HK-2 (cell line): ENCODE measurements around the gene SPACA4.

Experiments
- DNase-seq: peaks from one replicate; pipeline ENCODE4 v3.0.0-alpha.2; 2018; ENCODE audit not compliant: unreplicated experiment

SPACA4 gene

DNA sequence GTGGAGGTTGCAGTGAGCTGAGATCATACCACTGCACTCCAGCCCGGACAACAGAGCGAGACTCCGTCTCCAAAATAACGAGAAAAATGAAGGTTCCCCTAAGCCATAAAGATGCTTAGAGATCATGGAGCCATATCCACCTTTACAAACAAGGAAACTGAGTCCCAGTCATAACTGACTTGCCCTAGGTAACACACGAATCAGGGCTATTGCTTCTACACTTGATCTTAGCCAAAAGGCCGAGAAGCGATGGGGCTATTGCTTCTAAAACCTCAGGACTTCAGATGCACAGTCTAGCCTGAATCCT is 27.4 kb downstream of the SPACA4 start:
- no peak for DNase-seq

GRCh38 chr19:48634424-48635262 is 28.1 kb downstream of the SPACA4 start:
- DNase-seq = peak; percentile 94

DNA sequence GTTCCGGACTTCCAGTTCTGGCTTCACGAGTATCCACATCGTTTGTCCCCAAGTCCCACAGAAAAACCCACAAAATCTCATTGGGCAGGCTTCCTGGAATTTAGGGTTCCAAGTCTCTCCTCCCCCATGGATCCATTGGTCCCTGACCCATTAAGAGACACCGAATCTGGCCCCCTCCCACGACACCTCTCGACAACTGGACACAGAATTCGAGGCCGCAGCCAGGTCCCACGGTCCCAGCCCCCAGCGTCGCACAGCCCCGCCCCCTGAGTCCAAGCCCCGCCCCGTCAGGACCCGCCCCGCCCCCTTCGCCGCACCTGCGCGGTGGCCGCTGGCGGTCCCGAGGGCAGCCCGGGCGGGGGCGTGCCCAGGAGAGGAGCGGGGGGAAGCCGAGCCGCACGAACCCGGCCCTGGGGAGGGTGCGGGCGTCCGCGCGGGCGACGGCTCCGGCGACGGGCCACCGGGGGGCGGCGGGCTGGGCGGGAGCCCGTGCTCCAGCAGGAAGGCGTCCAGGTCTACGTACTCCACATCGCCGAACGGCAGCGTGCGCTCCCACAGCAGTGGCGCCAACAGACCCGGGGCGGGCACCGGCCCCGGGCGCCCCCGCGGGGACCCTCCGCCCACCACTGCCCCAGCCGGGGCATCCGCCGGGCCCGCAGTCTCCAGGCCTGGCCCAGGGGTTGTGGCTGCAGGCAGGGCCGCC is 28.9 kb downstream of the SPACA4 start:
- DNase-seq = peak; percentile 81

DNA sequence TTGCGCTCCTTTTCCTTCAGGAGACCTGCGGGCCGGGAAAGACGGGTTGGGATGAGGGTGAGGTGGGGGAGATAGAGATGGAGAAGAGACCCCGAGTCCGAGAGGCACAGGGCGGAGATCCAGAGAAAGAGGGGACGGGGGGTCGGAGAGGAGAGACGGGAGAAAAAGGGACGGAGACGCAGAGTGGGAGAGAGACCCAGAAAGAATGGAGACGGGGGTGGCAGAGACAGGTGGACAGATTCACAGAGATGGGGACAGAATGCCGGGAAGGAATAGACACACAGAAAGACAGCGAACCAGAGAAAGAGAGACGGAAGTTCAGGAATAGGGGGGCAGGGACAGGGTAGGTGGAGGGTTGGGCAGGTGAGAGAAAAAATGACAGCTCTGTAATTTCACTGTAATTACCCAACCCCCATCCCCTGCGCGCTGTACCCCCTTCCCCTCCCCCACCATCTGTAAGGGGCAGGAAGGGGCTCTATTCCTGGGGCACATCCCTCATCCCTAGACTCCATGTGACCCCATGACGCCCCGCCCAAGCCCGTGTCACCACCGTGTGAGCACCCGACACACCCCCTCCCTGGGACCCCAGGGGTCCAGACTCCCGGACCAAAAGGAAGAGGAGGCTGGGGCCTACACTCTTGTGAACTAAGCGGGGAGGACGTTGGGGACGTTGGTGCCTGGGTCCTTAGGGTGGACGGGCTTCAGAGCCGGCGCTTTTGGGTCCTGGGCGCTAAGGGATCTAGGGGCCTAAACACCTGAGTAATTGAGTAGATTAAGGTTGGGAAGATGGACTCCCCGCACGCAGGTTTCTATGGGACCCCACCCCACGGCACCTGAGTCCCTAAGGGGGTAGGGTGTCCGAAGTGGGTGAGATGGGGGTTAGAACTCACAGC is 29.7 kb downstream of the SPACA4 start:
- no peak for DNase-seq

DNA sequence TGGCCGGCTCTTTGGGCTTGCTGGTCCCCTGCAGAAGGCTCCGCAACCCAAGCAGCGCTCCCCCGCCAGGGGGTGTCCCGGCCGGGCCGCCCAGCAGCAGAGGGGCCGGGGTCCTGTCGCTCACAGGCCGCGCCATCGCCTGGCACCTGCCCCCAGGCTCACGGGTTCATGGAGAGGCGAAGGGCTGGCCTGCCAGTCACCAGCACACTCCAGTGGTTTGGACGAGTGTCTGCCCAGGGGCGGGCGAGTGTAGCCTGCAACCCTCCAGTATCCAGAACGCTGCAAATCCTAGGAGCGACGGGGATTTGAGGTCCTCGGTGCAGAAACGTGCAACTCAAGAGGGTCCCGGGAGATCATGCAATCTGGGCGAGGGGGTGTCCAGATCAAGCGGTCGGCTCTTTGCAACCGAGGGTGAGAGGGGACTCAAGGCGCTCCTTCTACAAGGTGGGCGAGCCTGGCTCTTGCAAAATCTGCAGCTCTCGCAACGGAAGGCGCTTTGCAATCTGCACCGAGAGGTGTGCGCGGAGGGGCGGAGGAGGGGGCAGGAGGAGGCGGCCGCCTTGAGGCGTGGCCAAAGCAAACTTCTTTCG is 30.4 kb downstream of the SPACA4 start, which contains the start of gene DBP:
Gene DBP, minus strand, starts transcription at position 521 of the 590 bp plus-strand sequence. Its CDS starts 385 bp downstream, at position 136.
- DNase-seq = peak; percentile 58

- peak; percentile 98 for DNase-seq
These were observed 31.0 kb downstream of the SPACA4 start for GRCh38 chr19:48637449-48637947.

GRCh38 chr19:48637948-48638830 is 31.6 kb downstream of the SPACA4 start:
- DNase-seq = peak; percentile 86

GRCh38 chr19:48638831-48639381 is 32.4 kb downstream of the SPACA4 start:
- no peak for DNase-seq

GRCh38 chr19:48639483-48640375 is 33.2 kb downstream of the SPACA4 start:
- no peak for DNase-seq

- no peak for DNase-seq
These were observed 35.3 kb downstream of the SPACA4 start for GRCh38 chr19:48641850-48642249.

GRCh38 chr19:48642862-48643261 is 36.3 kb downstream of the SPACA4 start:
- DNase-seq = no peak

DNA sequence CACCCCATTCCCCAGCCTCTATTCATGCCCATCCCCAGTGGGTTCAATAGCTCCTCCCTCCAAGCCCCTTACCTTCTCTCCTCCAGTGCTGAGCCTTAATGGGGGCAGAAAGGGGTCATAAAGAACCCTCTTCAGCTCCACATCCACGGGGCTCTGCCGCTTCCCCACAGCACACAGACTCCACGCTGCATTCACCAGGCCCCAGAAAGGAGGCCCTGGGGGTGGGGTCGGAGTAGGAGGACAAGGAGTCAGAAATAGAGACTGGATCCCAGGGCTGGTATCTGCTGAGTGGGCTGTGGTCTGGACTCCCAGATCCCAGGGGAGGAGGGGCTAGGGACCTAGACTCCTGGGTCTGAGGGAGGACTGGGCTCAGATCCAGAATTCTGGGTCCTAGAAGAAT is 37.8 kb downstream of the SPACA4 start:
- DNase-seq = no peak

DNA sequence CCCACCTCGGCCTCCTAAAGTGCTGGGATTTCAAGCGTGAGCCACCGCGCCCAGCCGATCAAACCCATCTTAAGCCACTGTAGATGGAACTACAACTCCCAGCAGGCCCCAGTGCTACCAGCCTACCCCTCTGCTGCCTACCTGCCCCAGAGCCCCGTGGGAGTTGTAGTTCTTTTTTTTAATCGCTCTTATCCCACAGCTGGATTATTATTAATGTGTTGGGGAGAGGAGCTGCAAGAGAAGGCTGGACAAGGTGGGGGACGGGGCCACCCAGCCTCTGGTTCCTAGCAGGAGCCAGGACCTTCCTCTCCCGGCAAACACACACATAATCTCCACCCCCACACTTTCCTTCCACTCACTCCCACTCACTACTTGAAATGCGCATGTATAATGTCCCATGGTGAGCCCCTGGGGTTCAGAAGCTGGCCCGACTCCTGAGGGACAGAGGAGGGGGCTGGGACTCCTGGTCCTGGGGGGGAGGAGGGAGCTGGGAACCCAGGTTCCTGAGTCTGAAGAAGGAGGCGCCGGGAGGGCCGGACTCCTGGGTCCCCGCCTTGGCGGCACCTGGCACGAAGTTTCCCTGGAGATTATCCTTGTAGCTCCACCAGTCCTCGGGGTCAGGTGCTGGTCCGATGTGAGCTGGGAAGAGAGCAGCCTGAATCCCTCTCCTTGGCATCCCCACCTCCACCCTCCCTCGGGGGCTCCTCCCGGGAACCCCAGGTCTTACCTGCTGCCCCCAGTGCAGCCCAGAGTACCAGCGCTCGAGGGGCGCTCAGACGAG is 38.5 kb downstream of the SPACA4 start:
- DNase-seq = peak; percentile 61

GRCh38 chr19:48645620-48646000 is 39.1 kb downstream of the SPACA4 start:
- no peak for DNase-seq

GRCh38 chr19:48646001-48646721 is 39.6 kb downstream of the SPACA4 start, which contains the start of gene CA11:
Gene CA11 (minus strand): TSS chr19:48646187. CDS start chr19:48645632, 555 bp downstream.
- DNase-seq = peak; percentile 87

- no peak for DNase-seq
These were observed 40.2 kb downstream of the SPACA4 start for GRCh38 chr19:48646722-48647216.

DNA sequence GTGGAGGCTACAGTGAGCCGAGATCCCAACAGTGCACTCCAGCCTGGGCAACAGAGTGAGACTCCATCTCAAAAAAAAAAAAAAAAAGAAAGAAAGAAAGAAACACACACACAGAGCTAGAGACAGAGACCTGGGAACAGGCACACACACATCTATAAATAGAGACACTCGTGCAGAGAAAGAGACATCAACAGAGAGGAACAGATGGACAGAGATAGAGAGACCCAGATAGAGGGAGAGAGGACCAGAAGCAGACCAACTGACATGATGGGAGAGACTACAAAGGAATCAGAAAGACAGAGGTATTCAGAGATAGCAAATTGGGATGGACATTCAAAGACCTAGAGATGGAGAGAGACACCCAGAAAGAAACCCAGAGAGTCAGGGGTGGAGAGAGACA is 41.6 kb downstream of the SPACA4 start:
- DNase-seq = no peak
